Liver (tissue), 9 donors: ENCODE data around the gene BTK. TPM values are rescaled to one million over a fixed set of nuclear protein-coding genes. Genes with fewer than 3 reads are reported as not detected.
"Not testable (repeated sequence)": the region's sequence is repeated elsewhere in the genome, so short reads cannot be mapped to it uniquely, and the experiment has no call there.

ENCODE experiments used
- DNase-seq: peaks from one replicate; pipeline ENCODE4 v3.0.0-alpha.2; 2017; ENCODE audit warnings: low spot score
- H3K27ac ChIP-seq, 2 donors: one replicate each; pipeline ENCODE4 v1.7.0; 2013; ENCODE audit warnings: inconsistent platforms in 2 of 2, low read length in 2 of 2, control low read depth in 1 of 2, low read depth in 1 of 2, mild to moderate bottlenecking in 1 of 2
- H3K27me3 ChIP-seq, 4 donors: one replicate each; pipeline versions ENCODE4 v1.6.1 to v1.7.0; 2013; ENCODE audit warnings: low read length in 3 of 4, inconsistent platforms in 1 of 4, mild to moderate bottlenecking in 1 of 4, moderate library complexity in 1 of 4; ENCODE audit not compliant: control insufficient read depth in 4 of 4, insufficient read depth in 4 of 4
- H3K36me3 ChIP-seq, 4 donors: one replicate each; pipeline versions ENCODE4 v1.6.1 to v1.7.0; 2013; ENCODE audit warnings: low read length in 3 of 4, mild to moderate bottlenecking in 3 of 4, low read depth in 1 of 4, moderate library complexity in 1 of 4; ENCODE audit not compliant: control insufficient read depth in 4 of 4, insufficient read depth in 3 of 4
- H3K4me1 ChIP-seq, 4 donors: one replicate each; pipeline versions ENCODE4 v1.6.1 to v1.7.0; 2013; ENCODE audit warnings: low read length in 3 of 4, mild to moderate bottlenecking in 3 of 4, moderate library complexity in 1 of 4; ENCODE audit not compliant: control insufficient read depth in 4 of 4, insufficient read depth in 4 of 4
- H3K4me3 ChIP-seq, 3 donors: one replicate each; pipeline versions ENCODE4 v1.6.1 to v1.7.0; 2013; ENCODE audit warnings: low read length in 3 of 3, control low read depth in 1 of 3, low read depth in 1 of 3, mild to moderate bottlenecking in 1 of 3
- H3K9ac ChIP-seq, 2 donors: one replicate each; pipeline ENCODE4 v1.7.0; 2013; ENCODE audit warnings: low read length in 2 of 2, mild to moderate bottlenecking in 2 of 2, moderate library complexity in 2 of 2, control low read depth in 1 of 2, low read depth in 1 of 2
- H3K9me3 ChIP-seq, 4 donors: one replicate each; pipeline versions ENCODE4 v1.6.1 to v1.7.0; 2013; ENCODE audit warnings: low read length in 3 of 4; ENCODE audit not compliant: control insufficient read depth in 4 of 4
- EGR1 ChIP-seq, 2 donors: IDR thresholded peaks; 2 replicates each; pipeline ENCODE4 v1.6.1; 2016 to 2018; ENCODE audit warnings: antibody characterized with exemption in 2 of 2, low read depth in 2 of 2
- FOXA1 ChIP-seq: IDR thresholded peaks from 2 replicates; pipeline ENCODE4 v1.6.1; 2016; ENCODE audit warnings: antibody characterized with exemption
- FOXA2 ChIP-seq: IDR thresholded peaks from 2 replicates; pipeline ENCODE4 v1.6.1; 2016; ENCODE audit warnings: antibody characterized with exemption
- GABPA ChIP-seq, 2 donors: IDR thresholded peaks in 1 of 2; conservative IDR thresholded peaks in 1 of 2; 2 replicates each; pipeline ENCODE4 v1.6.1; 2016; ENCODE audit warnings: antibody characterized with exemption in 2 of 2, mild to moderate bottlenecking in 1 of 2, moderate library complexity in 1 of 2
- HNF4A ChIP-seq, 2 donors: conservative IDR thresholded peaks; 2 replicates each; pipeline ENCODE4 v1.6.1; 2016; ENCODE audit warnings: antibody characterized with exemption in 2 of 2, mild to moderate bottlenecking in 2 of 2
- HNF4G ChIP-seq: IDR thresholded peaks from 2 replicates; pipeline ENCODE4 v1.6.1; 2016; ENCODE audit warnings: antibody characterized with exemption
- JUND ChIP-seq, 2 donors: IDR thresholded peaks; 2 replicates each; pipeline ENCODE4 v1.6.1; 2016; ENCODE audit warnings: antibody characterized with exemption in 2 of 2
- NR2F2 ChIP-seq: IDR thresholded peaks from 2 replicates; pipeline ENCODE4 v1.6.1; 2016; ENCODE audit warnings: antibody characterized with exemption
- RAD21 ChIP-seq, 2 donors: IDR thresholded peaks; 2 replicates each; pipeline ENCODE4 v1.6.1; 2016; ENCODE audit warnings: antibody characterized with exemption in 2 of 2, mild to moderate bottlenecking in 2 of 2
- RXRA ChIP-seq, 2 donors: IDR thresholded peaks; 2 replicates each; pipeline ENCODE4 v1.6.1; 2017 to 2018; ENCODE audit warnings: antibody characterized with exemption in 2 of 2, mild to moderate bottlenecking in 1 of 2
- SP1 ChIP-seq: IDR thresholded peaks from 2 replicates; pipeline ENCODE4 v1.6.1; 2018; ENCODE audit warnings: antibody characterized with exemption, mild to moderate bottlenecking
- TAF1 ChIP-seq: conservative IDR thresholded peaks from 2 replicates; pipeline ENCODE4 v1.6.1; 2016; ENCODE audit warnings: antibody characterized with exemption, mild to moderate bottlenecking
- YY1 ChIP-seq: IDR thresholded peaks from 2 replicates; pipeline ENCODE4 v1.6.1; 2016; ENCODE audit warnings: antibody characterized with exemption, mild to moderate bottlenecking
- WGBS: extraction: QIAGEN DNeasy Blood & Tissue Kit; methylation state at CpG from one replicate; pipeline ENCODE4 v1.1.7; 2013; 5-methylcytosine and 5-hydroxymethylcytosine counted together
- polyA plus RNA-seq, 2 donors: library from polyadenylated mRNA; stranded (reverse) in 1 of 2; unstranded in 1 of 2; fragments of 200-250 nt in 1 of 2; fragments of >200 nt in 1 of 2; fragmentation: Nextera tagmentation in 1 of 2; extraction: Ambion mirVana in 1 of 2; gene quantifications; one replicate each; pipeline versions ENCODE4 v1.2.1 to v1.2.3, GENCODE V29; 2013 to 2015
- total RNA-seq, 2 donors: library from RNA; depleted of rRNA; stranded (reverse); fragments of >200 nt; gene quantifications; one replicate each; pipeline ENCODE4 v1.2.3, GENCODE V29; 2014
- TF ChIP-seq, protein P1 (sequence below): IDR thresholded peaks from 2 replicates; pipeline ENCODE4 v1.6.1; 2016; ENCODE audit warnings: antibody characterized with exemption
- TF ChIP-seq, protein P2 (sequence below): fragments of 150-350 bp; IDR thresholded peaks from 2 replicates; pipeline ENCODE4 v1.5.1; 2017; ENCODE audit warnings: improper control_type of control experiment, low read depth, low read length; ENCODE audit not compliant: missing input control
- TF ChIP-seq, protein P3 (sequence below): IDR thresholded peaks from 2 replicates; pipeline ENCODE4 v1.6.1; 2016; ENCODE audit warnings: antibody characterized with exemption
- TF ChIP-seq, protein P4 (sequence below): IDR thresholded peaks from 2 replicates; pipeline ENCODE4 v1.6.1; 2016; ENCODE audit warnings: antibody characterized with exemption, mild to moderate bottlenecking
- TF ChIP-seq, protein P5 (sequence below): IDR thresholded peaks from 2 replicates; pipeline ENCODE4 v1.6.1; 2016; ENCODE audit warnings: antibody characterized with exemption
- donor health status: healthy.
- donor health status: healthy.
- donor health status: healthy.
- donor health status: healthy.
- donor health status: healthy.

The BTK gene
- total and polyA plus RNA-seq, 4 donors = 0.99 to 22.6 (median 2.3) TPM

DNA sequence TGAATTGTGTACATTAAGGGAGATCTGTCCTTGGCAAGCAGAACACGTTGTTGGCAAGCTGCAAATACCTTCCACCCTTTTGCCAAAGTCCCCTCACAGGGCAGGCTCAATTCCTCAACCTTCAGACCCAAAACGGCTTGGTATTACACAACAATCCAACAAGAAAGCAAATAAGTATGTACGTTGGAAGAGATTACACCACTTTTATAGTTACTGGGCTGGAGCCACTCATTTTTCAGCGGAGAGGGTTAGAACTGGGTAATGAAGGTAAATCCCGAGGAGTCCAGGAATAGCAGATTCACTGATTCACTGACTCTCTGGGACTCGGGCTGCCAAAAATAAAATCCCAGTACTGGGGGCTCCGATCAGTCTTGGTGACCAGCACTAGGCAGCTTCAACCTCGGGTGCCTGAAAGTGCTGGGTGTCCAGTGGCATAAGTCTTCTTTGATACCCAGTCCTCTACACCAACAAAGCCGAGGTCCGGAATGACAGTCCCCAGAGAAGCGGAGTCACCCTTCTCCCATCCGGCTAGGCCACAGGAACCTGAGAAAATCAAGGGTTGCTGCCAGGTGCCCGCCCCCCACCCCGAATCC lies 38.0 kb downstream of the BTK start (continued):
- no peak for TF ChIP-seq FOXA1

DNA sequence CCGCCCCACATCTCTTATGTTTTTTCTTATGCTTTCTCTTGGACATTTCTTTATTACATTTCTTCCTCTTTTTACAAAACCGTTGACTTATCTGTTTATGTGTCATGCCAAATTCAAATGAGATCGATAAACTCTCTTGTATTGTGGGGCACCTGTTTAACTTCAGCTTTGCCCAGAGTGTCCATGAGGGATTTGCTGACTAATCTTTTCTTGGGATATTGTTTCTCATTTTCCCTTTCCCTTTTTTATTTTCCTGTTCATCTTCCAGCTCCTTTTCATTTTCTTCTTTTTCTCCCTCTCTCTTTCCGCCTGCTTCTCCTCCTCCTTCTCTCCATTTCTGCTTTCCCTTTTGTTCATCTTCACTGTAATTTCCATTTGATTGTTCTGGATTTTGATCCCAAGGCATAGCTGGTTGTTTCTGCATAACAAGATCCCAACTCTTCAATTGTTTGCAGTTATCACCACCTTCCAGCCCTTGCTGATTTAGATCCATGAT lies 48.2 kb downstream of the BTK start:
- H3K4me3 ChIP-seq = no peak overlapping the region
- 88% methylated on average over 4 of the region's 4 CpGs for WGBS
- TF ChIP-seq, protein P1, sequence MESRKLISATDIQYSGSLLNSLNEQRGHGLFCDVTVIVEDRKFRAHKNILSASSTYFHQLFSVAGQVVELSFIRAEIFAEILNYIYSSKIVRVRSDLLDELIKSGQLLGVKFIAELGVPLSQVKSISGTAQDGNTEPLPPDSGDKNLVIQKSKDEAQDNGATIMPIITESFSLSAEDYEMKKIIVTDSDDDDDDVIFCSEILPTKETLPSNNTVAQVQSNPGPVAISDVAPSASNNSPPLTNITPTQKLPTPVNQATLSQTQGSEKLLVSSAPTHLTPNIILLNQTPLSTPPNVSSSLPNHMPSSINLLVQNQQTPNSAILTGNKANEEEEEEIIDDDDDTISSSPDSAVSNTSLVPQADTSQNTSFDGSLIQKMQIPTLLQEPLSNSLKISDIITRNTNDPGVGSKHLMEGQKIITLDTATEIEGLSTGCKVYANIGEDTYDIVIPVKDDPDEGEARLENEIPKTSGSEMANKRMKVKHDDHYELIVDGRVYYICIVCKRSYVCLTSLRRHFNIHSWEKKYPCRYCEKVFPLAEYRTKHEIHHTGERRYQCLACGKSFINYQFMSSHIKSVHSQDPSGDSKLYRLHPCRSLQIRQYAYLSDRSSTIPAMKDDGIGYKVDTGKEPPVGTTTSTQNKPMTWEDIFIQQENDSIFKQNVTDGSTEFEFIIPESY = no peak
- TF ChIP-seq, protein P2, sequence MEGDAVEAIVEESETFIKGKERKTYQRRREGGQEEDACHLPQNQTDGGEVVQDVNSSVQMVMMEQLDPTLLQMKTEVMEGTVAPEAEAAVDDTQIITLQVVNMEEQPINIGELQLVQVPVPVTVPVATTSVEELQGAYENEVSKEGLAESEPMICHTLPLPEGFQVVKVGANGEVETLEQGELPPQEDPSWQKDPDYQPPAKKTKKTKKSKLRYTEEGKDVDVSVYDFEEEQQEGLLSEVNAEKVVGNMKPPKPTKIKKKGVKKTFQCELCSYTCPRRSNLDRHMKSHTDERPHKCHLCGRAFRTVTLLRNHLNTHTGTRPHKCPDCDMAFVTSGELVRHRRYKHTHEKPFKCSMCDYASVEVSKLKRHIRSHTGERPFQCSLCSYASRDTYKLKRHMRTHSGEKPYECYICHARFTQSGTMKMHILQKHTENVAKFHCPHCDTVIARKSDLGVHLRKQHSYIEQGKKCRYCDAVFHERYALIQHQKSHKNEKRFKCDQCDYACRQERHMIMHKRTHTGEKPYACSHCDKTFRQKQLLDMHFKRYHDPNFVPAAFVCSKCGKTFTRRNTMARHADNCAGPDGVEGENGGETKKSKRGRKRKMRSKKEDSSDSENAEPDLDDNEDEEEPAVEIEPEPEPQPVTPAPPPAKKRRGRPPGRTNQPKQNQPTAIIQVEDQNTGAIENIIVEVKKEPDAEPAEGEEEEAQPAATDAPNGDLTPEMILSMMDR = no peak
- TF ChIP-seq GABPA (IDR thresholded peaks at IDR 0.05 in 1 of 2, conservative IDR thresholded peaks at IDR 0.05 in 1 of 2) = no peak
- no peak for TF ChIP-seq HNF4A (conservative IDR thresholded peaks at IDR 0.05)
- TF ChIP-seq YY1 = no peak
- no peak for TF ChIP-seq SP1
- no peak for TF ChIP-seq FOXA1
- no peak for TF ChIP-seq NR2F2
- no peak for TF ChIP-seq RAD21 (IDR thresholded peaks at IDR 0.05)
- TF ChIP-seq EGR1 (IDR thresholded peaks at IDR 0.05; ENCODE audit: low read depth in 2 of 2) = no peak
- TF ChIP-seq, protein P3, sequence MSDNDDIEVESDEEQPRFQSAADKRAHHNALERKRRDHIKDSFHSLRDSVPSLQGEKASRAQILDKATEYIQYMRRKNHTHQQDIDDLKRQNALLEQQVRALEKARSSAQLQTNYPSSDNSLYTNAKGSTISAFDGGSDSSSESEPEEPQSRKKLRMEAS = no peak
- no peak for TF ChIP-seq FOXA2
- TF ChIP-seq, protein P4, sequence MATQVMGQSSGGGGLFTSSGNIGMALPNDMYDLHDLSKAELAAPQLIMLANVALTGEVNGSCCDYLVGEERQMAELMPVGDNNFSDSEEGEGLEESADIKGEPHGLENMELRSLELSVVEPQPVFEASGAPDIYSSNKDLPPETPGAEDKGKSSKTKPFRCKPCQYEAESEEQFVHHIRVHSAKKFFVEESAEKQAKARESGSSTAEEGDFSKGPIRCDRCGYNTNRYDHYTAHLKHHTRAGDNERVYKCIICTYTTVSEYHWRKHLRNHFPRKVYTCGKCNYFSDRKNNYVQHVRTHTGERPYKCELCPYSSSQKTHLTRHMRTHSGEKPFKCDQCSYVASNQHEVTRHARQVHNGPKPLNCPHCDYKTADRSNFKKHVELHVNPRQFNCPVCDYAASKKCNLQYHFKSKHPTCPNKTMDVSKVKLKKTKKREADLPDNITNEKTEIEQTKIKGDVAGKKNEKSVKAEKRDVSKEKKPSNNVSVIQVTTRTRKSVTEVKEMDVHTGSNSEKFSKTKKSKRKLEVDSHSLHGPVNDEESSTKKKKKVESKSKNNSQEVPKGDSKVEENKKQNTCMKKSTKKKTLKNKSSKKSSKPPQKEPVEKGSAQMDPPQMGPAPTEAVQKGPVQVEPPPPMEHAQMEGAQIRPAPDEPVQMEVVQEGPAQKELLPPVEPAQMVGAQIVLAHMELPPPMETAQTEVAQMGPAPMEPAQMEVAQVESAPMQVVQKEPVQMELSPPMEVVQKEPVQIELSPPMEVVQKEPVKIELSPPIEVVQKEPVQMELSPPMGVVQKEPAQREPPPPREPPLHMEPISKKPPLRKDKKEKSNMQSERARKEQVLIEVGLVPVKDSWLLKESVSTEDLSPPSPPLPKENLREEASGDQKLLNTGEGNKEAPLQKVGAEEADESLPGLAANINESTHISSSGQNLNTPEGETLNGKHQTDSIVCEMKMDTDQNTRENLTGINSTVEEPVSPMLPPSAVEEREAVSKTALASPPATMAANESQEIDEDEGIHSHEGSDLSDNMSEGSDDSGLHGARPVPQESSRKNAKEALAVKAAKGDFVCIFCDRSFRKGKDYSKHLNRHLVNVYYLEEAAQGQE = no peak
- no peak for TF ChIP-seq HNF4G
- no peak for TF ChIP-seq TAF1
- TF ChIP-seq RXRA (IDR thresholded peaks at IDR 0.05) = no peak
- TF ChIP-seq, protein P5, sequence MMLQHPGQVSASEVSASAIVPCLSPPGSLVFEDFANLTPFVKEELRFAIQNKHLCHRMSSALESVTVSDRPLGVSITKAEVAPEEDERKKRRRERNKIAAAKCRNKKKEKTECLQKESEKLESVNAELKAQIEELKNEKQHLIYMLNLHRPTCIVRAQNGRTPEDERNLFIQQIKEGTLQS = no peak
- TF ChIP-seq JUND (IDR thresholded peaks at IDR 0.05) = no peak
- H3K36me3 ChIP-seq = no peaks in the 10 kb centered on the region
- no peaks in the 10 kb centered on the region for H3K4me1 ChIP-seq
- no peak for DNase-seq
- H3K9me3 ChIP-seq = no peaks in the 10 kb centered on the region
- no peaks in the 10 kb centered on the region for H3K27me3 ChIP-seq
- H3K27ac ChIP-seq = no peak overlapping the region
- H3K9ac ChIP-seq = no peak overlapping the region

DNA sequence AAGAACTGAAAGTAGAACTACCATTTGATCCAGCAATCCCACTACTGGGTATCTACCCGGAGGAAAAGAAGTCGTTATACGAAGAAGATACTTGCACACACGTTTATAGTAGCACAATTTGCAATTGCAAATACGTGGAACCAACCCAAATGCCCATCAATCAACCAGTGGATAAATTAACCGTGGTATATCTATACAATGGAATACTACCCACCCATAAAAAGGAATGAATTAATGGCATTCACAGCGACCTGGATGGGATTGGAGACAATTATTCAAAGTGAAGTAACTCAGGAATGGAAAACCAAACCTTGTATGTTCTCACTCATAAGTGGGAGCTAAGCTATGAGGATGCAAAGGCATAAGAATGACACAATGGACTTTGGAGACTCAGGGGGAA lies 51.7 kb downstream of the BTK start:
- not testable (repeated sequence) for H3K27ac ChIP-seq, H3K36me3 ChIP-seq, H3K4me1 ChIP-seq, H3K9ac ChIP-seq, DNase-seq, H3K9me3 ChIP-seq, H3K4me3 ChIP-seq, H3K27me3 ChIP-seq
- 77% methylated on average over 7 of the region's 7 CpGs for WGBS

DNA sequence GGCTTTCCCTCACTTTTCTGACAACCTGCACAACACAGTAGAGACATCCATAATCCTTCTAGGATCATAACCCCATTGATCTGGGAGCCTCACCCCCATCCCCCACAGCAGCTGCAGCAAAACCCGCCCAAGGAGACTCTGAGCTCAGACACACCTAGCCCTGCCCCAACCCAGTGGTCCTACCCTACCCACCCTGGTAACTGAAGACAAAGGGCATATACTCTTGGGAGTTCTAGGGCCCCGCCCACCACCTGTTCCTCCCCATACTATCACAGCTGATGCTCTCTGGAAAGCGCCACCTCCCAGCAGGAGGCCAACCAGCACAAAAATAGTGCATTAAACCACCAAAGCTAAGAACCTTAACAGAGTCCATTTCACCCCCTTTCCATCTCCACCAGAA lies 59.4 kb downstream of the BTK start:
- not testable (repeated sequence) for H3K4me3 ChIP-seq, H3K36me3 ChIP-seq, H3K9ac ChIP-seq, H3K27me3 ChIP-seq, H3K27ac ChIP-seq, DNase-seq, H3K9me3 ChIP-seq, H3K4me1 ChIP-seq
- 90% methylated on average over 3 of the region's 3 CpGs for WGBS
